Liver (tissue), 9 donors: Measurements from ENCODE around the gene SBF2. TPM values are rescaled to one million over a fixed set of nuclear protein-coding genes. Genes with fewer than 3 reads are reported as not detected.

Source experiments
- DNase-seq: peaks from one replicate; pipeline ENCODE4 v3.0.0-alpha.2; 2017; ENCODE audit warnings: low spot score
- H3K27ac ChIP-seq, 2 donors: one replicate each; pipeline ENCODE4 v1.7.0; 2013; ENCODE audit warnings: inconsistent platforms in 2 of 2, low read length in 2 of 2, control low read depth in 1 of 2, low read depth in 1 of 2, mild to moderate bottlenecking in 1 of 2
- H3K27me3 ChIP-seq, 4 donors: one replicate each; pipeline versions ENCODE4 v1.6.1 to v1.7.0; 2013; ENCODE audit warnings: low read length in 3 of 4, inconsistent platforms in 1 of 4, mild to moderate bottlenecking in 1 of 4, moderate library complexity in 1 of 4; ENCODE audit not compliant: control insufficient read depth in 4 of 4, insufficient read depth in 4 of 4
- H3K36me3 ChIP-seq, 4 donors: one replicate each; pipeline versions ENCODE4 v1.6.1 to v1.7.0; 2013; ENCODE audit warnings: low read length in 3 of 4, mild to moderate bottlenecking in 3 of 4, low read depth in 1 of 4, moderate library complexity in 1 of 4; ENCODE audit not compliant: control insufficient read depth in 4 of 4, insufficient read depth in 3 of 4
- H3K4me1 ChIP-seq, 4 donors: one replicate each; pipeline versions ENCODE4 v1.6.1 to v1.7.0; 2013; ENCODE audit warnings: low read length in 3 of 4, mild to moderate bottlenecking in 3 of 4, moderate library complexity in 1 of 4; ENCODE audit not compliant: control insufficient read depth in 4 of 4, insufficient read depth in 4 of 4
- H3K4me3 ChIP-seq, 3 donors: one replicate each; pipeline versions ENCODE4 v1.6.1 to v1.7.0; 2013; ENCODE audit warnings: low read length in 3 of 3, control low read depth in 1 of 3, low read depth in 1 of 3, mild to moderate bottlenecking in 1 of 3
- H3K9ac ChIP-seq, 2 donors: one replicate each; pipeline ENCODE4 v1.7.0; 2013; ENCODE audit warnings: low read length in 2 of 2, mild to moderate bottlenecking in 2 of 2, moderate library complexity in 2 of 2, control low read depth in 1 of 2, low read depth in 1 of 2
- H3K9me3 ChIP-seq, 4 donors: one replicate each; pipeline versions ENCODE4 v1.6.1 to v1.7.0; 2013; ENCODE audit warnings: low read length in 3 of 4; ENCODE audit not compliant: control insufficient read depth in 4 of 4
- ATF3 ChIP-seq: IDR thresholded peaks from 2 replicates; pipeline ENCODE4 v1.6.1; 2016; ENCODE audit warnings: antibody characterized with exemption
- EGR1 ChIP-seq, 2 donors: IDR thresholded peaks; 2 replicates each; pipeline ENCODE4 v1.6.1; 2016 to 2018; ENCODE audit warnings: antibody characterized with exemption in 2 of 2, low read depth in 2 of 2
- FOXA1 ChIP-seq: IDR thresholded peaks from 2 replicates; pipeline ENCODE4 v1.6.1; 2016; ENCODE audit warnings: antibody characterized with exemption
- FOXA2 ChIP-seq: IDR thresholded peaks from 2 replicates; pipeline ENCODE4 v1.6.1; 2016; ENCODE audit warnings: antibody characterized with exemption
- GABPA ChIP-seq, 2 donors: IDR thresholded peaks in 1 of 2; conservative IDR thresholded peaks in 1 of 2; 2 replicates each; pipeline ENCODE4 v1.6.1; 2016; ENCODE audit warnings: antibody characterized with exemption in 2 of 2, mild to moderate bottlenecking in 1 of 2, moderate library complexity in 1 of 2
- HNF4A ChIP-seq, 2 donors: conservative IDR thresholded peaks; 2 replicates each; pipeline ENCODE4 v1.6.1; 2016; ENCODE audit warnings: antibody characterized with exemption in 2 of 2, mild to moderate bottlenecking in 2 of 2
- HNF4G ChIP-seq: IDR thresholded peaks from 2 replicates; pipeline ENCODE4 v1.6.1; 2016; ENCODE audit warnings: antibody characterized with exemption
- JUND ChIP-seq, 2 donors: IDR thresholded peaks; 2 replicates each; pipeline ENCODE4 v1.6.1; 2016; ENCODE audit warnings: antibody characterized with exemption in 2 of 2
- NR2F2 ChIP-seq: IDR thresholded peaks from 2 replicates; pipeline ENCODE4 v1.6.1; 2016; ENCODE audit warnings: antibody characterized with exemption
- RAD21 ChIP-seq, 2 donors: IDR thresholded peaks; 2 replicates each; pipeline ENCODE4 v1.6.1; 2016; ENCODE audit warnings: antibody characterized with exemption in 2 of 2, mild to moderate bottlenecking in 2 of 2
- RXRA ChIP-seq, 2 donors: IDR thresholded peaks; 2 replicates each; pipeline ENCODE4 v1.6.1; 2017 to 2018; ENCODE audit warnings: antibody characterized with exemption in 2 of 2, mild to moderate bottlenecking in 1 of 2
- SP1 ChIP-seq: IDR thresholded peaks from 2 replicates; pipeline ENCODE4 v1.6.1; 2018; ENCODE audit warnings: antibody characterized with exemption, mild to moderate bottlenecking
- TAF1 ChIP-seq: conservative IDR thresholded peaks from 2 replicates; pipeline ENCODE4 v1.6.1; 2016; ENCODE audit warnings: antibody characterized with exemption, mild to moderate bottlenecking
- YY1 ChIP-seq: IDR thresholded peaks from 2 replicates; pipeline ENCODE4 v1.6.1; 2016; ENCODE audit warnings: antibody characterized with exemption, mild to moderate bottlenecking
- WGBS: extraction: QIAGEN DNeasy Blood & Tissue Kit; methylation state at CpG from one replicate; pipeline ENCODE4 v1.1.7; 2013; 5-methylcytosine and 5-hydroxymethylcytosine counted together
- polyA plus RNA-seq, 2 donors: library from polyadenylated mRNA; stranded (reverse) in 1 of 2; unstranded in 1 of 2; fragments of 200-250 nt in 1 of 2; fragments of >200 nt in 1 of 2; fragmentation: Nextera tagmentation in 1 of 2; extraction: Ambion mirVana in 1 of 2; gene quantifications; one replicate each; pipeline versions ENCODE4 v1.2.1 to v1.2.3, GENCODE V29; 2013 to 2015
- total RNA-seq, 2 donors: library from RNA; depleted of rRNA; stranded (reverse); fragments of >200 nt; gene quantifications; one replicate each; pipeline ENCODE4 v1.2.3, GENCODE V29; 2014
- TF ChIP-seq, protein P1 (sequence below): fragments of 150-350 bp; IDR thresholded peaks from 2 replicates; pipeline ENCODE4 v1.5.1; 2017; ENCODE audit warnings: improper control_type of control experiment, low read depth, low read length; ENCODE audit not compliant: missing input control
- TF ChIP-seq, protein P2 (sequence below): IDR thresholded peaks from 2 replicates; pipeline ENCODE4 v1.6.1; 2016; ENCODE audit warnings: antibody characterized with exemption, mild to moderate bottlenecking
- TF ChIP-seq, protein P3 (sequence below): IDR thresholded peaks from 2 replicates; pipeline ENCODE4 v1.6.1; 2016; ENCODE audit warnings: antibody characterized with exemption
- TF ChIP-seq, protein P4 (sequence below): IDR thresholded peaks from 2 replicates; pipeline ENCODE4 v1.6.1; 2016; ENCODE audit warnings: antibody characterized with exemption
- donor health status: healthy.
- donor health status: healthy.
- donor health status: healthy.
- donor health status: healthy.
- donor health status: healthy.

SBF2 gene
- total and polyA plus RNA-seq, 4 donors = 7.5 to 31.3 (median 14.7) TPM

GRCh38 chr11:9838229-9838628, 455.8 kb downstream of the SBF2 start:
- TF ChIP-seq HNF4A (conservative IDR thresholded peaks at IDR 0.05) (no peak), GABPA (IDR thresholded peaks at IDR 0.05 in 1 of 2, conservative IDR thresholded peaks at IDR 0.05 in 1 of 2) (no peak), RAD21 (IDR thresholded peaks at IDR 0.05) (no peak)
- TF ChIP-seq, protein P1, sequence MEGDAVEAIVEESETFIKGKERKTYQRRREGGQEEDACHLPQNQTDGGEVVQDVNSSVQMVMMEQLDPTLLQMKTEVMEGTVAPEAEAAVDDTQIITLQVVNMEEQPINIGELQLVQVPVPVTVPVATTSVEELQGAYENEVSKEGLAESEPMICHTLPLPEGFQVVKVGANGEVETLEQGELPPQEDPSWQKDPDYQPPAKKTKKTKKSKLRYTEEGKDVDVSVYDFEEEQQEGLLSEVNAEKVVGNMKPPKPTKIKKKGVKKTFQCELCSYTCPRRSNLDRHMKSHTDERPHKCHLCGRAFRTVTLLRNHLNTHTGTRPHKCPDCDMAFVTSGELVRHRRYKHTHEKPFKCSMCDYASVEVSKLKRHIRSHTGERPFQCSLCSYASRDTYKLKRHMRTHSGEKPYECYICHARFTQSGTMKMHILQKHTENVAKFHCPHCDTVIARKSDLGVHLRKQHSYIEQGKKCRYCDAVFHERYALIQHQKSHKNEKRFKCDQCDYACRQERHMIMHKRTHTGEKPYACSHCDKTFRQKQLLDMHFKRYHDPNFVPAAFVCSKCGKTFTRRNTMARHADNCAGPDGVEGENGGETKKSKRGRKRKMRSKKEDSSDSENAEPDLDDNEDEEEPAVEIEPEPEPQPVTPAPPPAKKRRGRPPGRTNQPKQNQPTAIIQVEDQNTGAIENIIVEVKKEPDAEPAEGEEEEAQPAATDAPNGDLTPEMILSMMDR = no peak
- Histone ChIP-seq H3K9me3 (no peaks in the 10 kb centered on the region), H3K27me3 (no peaks in the 10 kb centered on the region), H3K4me3 (no peak overlapping the region), H3K27ac (no peak overlapping the region), H3K36me3 (peaks cover 0 to 19% (median 10%) of the 10 kb centered on the region in 4 donors), H3K9ac (no peak overlapping the region), H3K4me1 (no peaks in the 10 kb centered on the region)
- no peak for DNase-seq
- WGBS = 98% methylated on average over 2 of the region's 2 CpGs

- Histone ChIP-seq H3K4me1 (no peaks in the 10 kb centered on the region), H3K27me3 (no peaks in the 10 kb centered on the region), H3K9me3 (no peaks in the 10 kb centered on the region), H3K4me3 (no peak overlapping the region), H3K36me3 (peaks cover 0 to 17% (median 10%) of the 10 kb centered on the region in 4 donors), H3K27ac (no peak overlapping the region), H3K9ac (no peak overlapping the region)
- TF ChIP-seq, protein P2, sequence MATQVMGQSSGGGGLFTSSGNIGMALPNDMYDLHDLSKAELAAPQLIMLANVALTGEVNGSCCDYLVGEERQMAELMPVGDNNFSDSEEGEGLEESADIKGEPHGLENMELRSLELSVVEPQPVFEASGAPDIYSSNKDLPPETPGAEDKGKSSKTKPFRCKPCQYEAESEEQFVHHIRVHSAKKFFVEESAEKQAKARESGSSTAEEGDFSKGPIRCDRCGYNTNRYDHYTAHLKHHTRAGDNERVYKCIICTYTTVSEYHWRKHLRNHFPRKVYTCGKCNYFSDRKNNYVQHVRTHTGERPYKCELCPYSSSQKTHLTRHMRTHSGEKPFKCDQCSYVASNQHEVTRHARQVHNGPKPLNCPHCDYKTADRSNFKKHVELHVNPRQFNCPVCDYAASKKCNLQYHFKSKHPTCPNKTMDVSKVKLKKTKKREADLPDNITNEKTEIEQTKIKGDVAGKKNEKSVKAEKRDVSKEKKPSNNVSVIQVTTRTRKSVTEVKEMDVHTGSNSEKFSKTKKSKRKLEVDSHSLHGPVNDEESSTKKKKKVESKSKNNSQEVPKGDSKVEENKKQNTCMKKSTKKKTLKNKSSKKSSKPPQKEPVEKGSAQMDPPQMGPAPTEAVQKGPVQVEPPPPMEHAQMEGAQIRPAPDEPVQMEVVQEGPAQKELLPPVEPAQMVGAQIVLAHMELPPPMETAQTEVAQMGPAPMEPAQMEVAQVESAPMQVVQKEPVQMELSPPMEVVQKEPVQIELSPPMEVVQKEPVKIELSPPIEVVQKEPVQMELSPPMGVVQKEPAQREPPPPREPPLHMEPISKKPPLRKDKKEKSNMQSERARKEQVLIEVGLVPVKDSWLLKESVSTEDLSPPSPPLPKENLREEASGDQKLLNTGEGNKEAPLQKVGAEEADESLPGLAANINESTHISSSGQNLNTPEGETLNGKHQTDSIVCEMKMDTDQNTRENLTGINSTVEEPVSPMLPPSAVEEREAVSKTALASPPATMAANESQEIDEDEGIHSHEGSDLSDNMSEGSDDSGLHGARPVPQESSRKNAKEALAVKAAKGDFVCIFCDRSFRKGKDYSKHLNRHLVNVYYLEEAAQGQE = no peak
- TF ChIP-seq RAD21 (IDR thresholded peaks at IDR 0.05) = no peak
- no peak for TF ChIP-seq FOXA2
- no peak for TF ChIP-seq FOXA1
- no peak for TF ChIP-seq TAF1
- TF ChIP-seq JUND (IDR thresholded peaks at IDR 0.05) = no peak
- TF ChIP-seq, protein P3, sequence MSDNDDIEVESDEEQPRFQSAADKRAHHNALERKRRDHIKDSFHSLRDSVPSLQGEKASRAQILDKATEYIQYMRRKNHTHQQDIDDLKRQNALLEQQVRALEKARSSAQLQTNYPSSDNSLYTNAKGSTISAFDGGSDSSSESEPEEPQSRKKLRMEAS = no peak
- TF ChIP-seq YY1 = no peak
- TF ChIP-seq EGR1 (IDR thresholded peaks at IDR 0.05; ENCODE audit: low read depth in 2 of 2) = no peak
- TF ChIP-seq NR2F2 = no peak
- no peak for TF ChIP-seq GABPA (IDR thresholded peaks at IDR 0.05 in 1 of 2, conservative IDR thresholded peaks at IDR 0.05 in 1 of 2)
- TF ChIP-seq HNF4A (conservative IDR thresholded peaks at IDR 0.05) = no peak
- TF ChIP-seq, protein P4, sequence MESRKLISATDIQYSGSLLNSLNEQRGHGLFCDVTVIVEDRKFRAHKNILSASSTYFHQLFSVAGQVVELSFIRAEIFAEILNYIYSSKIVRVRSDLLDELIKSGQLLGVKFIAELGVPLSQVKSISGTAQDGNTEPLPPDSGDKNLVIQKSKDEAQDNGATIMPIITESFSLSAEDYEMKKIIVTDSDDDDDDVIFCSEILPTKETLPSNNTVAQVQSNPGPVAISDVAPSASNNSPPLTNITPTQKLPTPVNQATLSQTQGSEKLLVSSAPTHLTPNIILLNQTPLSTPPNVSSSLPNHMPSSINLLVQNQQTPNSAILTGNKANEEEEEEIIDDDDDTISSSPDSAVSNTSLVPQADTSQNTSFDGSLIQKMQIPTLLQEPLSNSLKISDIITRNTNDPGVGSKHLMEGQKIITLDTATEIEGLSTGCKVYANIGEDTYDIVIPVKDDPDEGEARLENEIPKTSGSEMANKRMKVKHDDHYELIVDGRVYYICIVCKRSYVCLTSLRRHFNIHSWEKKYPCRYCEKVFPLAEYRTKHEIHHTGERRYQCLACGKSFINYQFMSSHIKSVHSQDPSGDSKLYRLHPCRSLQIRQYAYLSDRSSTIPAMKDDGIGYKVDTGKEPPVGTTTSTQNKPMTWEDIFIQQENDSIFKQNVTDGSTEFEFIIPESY = no peak
- TF ChIP-seq RXRA (IDR thresholded peaks at IDR 0.05) = no peak
- TF ChIP-seq SP1 = no peak
- no peak for TF ChIP-seq ATF3
- TF ChIP-seq, protein P1 = no peak
- TF ChIP-seq HNF4G = no peak
- no peak for DNase-seq
- WGBS = 97% methylated on average over 3 of the region's 3 CpGs
Measured at GRCh38 chr11:9834291-9834690, 459.7 kb downstream of the SBF2 start.
